SU-DHL-6 (cell line): ENCODE measurements around the gene SEC31A.
"Not testable (repeated sequence)": the region's sequence is repeated elsewhere in the genome, so short reads cannot be mapped to it uniquely, and the experiment has no call there.

ENCODE experiments used
- H2AFZ ChIP-seq: fragments of 200-600 bp; sonication (generic); 2 replicates; pipeline ENCODE4 v1.6.1; 2014; ENCODE audit warnings: low read depth, mild to moderate bottlenecking, moderate library complexity, mixed read lengths, antibody characterized with exemption, low read length; ENCODE audit not compliant: severe bottlenecking
- H3F3A ChIP-seq: fragments of 200-600 bp; shearing (Covaris generic); 2 replicates; pipeline ENCODE4 v1.6.0; 2016; ENCODE audit warnings: antibody characterized with exemption, mild to moderate bottlenecking; ENCODE audit not compliant: insufficient read depth
- H3K27ac ChIP-seq: fragments of 200-600 bp; sonication (generic); 2 replicates; pipeline ENCODE4 v1.5.1; 2016; ENCODE audit warnings: low read depth, mild to moderate bottlenecking, low read length, moderate library complexity, mixed read lengths
- H3K27me3 ChIP-seq: fragments of 200-600 bp; sonication (generic), shearing (Covaris generic); 2 replicates; pipeline ENCODE4 v1.6.0; 2014; ENCODE audit warnings: mild to moderate bottlenecking, low read length
- H3K36me3 ChIP-seq: fragments of 200-600 bp; sonication (generic); 2 replicates; pipeline ENCODE4 v1.6.1; 2014; ENCODE audit warnings: mild to moderate bottlenecking, low read length, mixed read lengths
- H3K4me2 ChIP-seq: fragments of 300-600, 200-600 bp; shearing (Covaris generic), sonication (generic); 2 replicates; pipeline ENCODE4 v1.6.0; 2014; ENCODE audit warnings: low read length, low read depth, mild to moderate bottlenecking; ENCODE audit not compliant: poor library complexity, severe bottlenecking
- H3K4me3 ChIP-seq: fragments of 200-600 bp; sonication (generic); 2 replicates; pipeline ENCODE4 v1.5.1; 2014; ENCODE audit warnings: antibody characterized with exemption, low read length, mild to moderate bottlenecking, mixed read lengths; ENCODE audit not compliant: insufficient read depth, poor library complexity, severe bottlenecking
- H3K79me2 ChIP-seq: fragments of 200-600 bp; sonication (generic); 2 replicates; pipeline ENCODE4 v1.6.1; 2014; ENCODE audit warnings: mild to moderate bottlenecking, low read length, moderate library complexity; ENCODE audit not compliant: insufficient read depth
- H3K9ac ChIP-seq: fragments of 200-600 bp; sonication (generic); 2 replicates; pipeline ENCODE4 v1.7.0; 2014; ENCODE audit warnings: mild to moderate bottlenecking, low read length
- H3K9me2 ChIP-seq: fragments of 200-600 bp; sonication (generic); replicated peaks from 2 replicates; pipeline ENCODE4 v1.6.1; 2014; ENCODE audit warnings: low read length; ENCODE audit not compliant: insufficient read depth
- H3K9me3 ChIP-seq: fragments of 200-600 bp; sonication (generic); 2 replicates; pipeline ENCODE4 v1.6.1; 2014; ENCODE audit warnings: low read length, mixed read lengths; ENCODE audit not compliant: insufficient read depth
- H4K20me1 ChIP-seq: fragments of 200-600 bp; sonication (generic); 2 replicates; pipeline ENCODE4 v1.6.1; 2014; ENCODE audit warnings: low read depth, mild to moderate bottlenecking, antibody characterized with exemption, low read length, moderate library complexity, mixed read lengths
- CTCF ChIP-seq: fragments of 200-600 bp; sonication (generic); IDR thresholded peaks from one replicate; pipeline ENCODE4 v1.5.1; 2017; ENCODE audit warnings: antibody characterized with exemption, mild to moderate bottlenecking, low read length, moderate library complexity; ENCODE audit not compliant: insufficient read depth, poor library complexity, severe bottlenecking
- EZH2phosphoT487 ChIP-seq: fragments of 200-600 bp; sonication (generic), shearing (Covaris generic); conservative IDR thresholded peaks from 2 replicates; pipeline ENCODE4 v1.6.1; 2018; ENCODE audit warnings: mild to moderate bottlenecking, antibody characterized with exemption, low read length, moderate library complexity, mixed read lengths

Gene SEC31A

GRCh38 chr4:82820689-82821088 lies 70.3 kb downstream of the SEC31A start:
- Histone ChIP-seq H3F3A (no peaks in the 10 kb centered on the region), H3K4me3 (no peak overlapping the region), H3K27ac (no peak overlapping the region), H3K9ac (no peak overlapping the region), H3K4me2 (no peak overlapping the region), H2AFZ (no peak overlapping the region), H3K79me2 (no peaks in the 10 kb centered on the region), H3K9me2 (no peaks in the 10 kb centered on the region), H3K27me3 (no peaks in the 10 kb centered on the region), H3K36me3 (no peaks in the 10 kb centered on the region; the same call in 1 of the 2 replicates), H4K20me1 (no peaks in the 10 kb centered on the region), H3K9me3 (no peaks in the 10 kb centered on the region)
- TF ChIP-seq EZH2phosphoT487: no peak

- Histone ChIP-seq H3K79me2 (no peaks in the 10 kb centered on the region), H3K27me3 (no peaks in the 10 kb centered on the region), H3F3A (no peaks in the 10 kb centered on the region), H3K27ac (no peak overlapping the region), H3K4me2 (no peak overlapping the region), H3K4me3 (no peak overlapping the region), H2AFZ (no peak overlapping the region), H4K20me1 (no peaks in the 10 kb centered on the region), H3K36me3 (no peaks in the 10 kb centered on the region; the same call in 1 of the 2 replicates), H3K9ac (no peak overlapping the region), H3K9me2 (no peaks in the 10 kb centered on the region), H3K9me3 (no peaks in the 10 kb centered on the region)
- no peak for TF ChIP-seq CTCF
Observed at GRCh38 chr4:82818664-82819662, 72.0 kb downstream of the SEC31A start.

- H2AFZ ChIP-seq, H3K27ac ChIP-seq, H3K4me3 ChIP-seq, H4K20me1 ChIP-seq, H3K79me2 ChIP-seq, H3K27me3 ChIP-seq, H3F3A ChIP-seq, H3K9me3 ChIP-seq, H3K36me3 ChIP-seq, H3K9ac ChIP-seq, H3K4me2 ChIP-seq, H3K9me2 ChIP-seq: not testable (repeated sequence)
Observed at GRCh38 chr4:82816874-82817273, 74.1 kb downstream of the SEC31A start.

DNA sequence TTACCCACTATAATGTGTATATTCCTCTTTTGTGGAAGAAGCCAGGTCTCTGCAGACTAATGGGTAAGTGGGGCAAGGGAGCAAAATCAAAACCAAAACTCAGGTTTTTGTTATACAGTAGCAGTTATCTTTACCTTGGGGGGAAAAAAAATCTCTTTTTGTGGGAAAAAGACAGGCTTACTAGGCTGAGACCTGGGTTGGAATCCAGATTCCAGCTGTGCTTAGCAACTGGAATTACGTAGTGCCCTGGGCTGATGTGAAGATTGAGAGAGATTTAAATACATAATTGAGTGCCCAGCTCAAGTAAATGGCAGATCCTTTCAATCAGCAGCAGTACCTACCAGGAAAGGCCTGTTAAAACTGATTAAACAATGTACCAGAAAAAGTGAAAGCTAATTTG lies 76.9 kb downstream of the SEC31A start:
- no peak for TF ChIP-seq CTCF
- TF ChIP-seq EZH2phosphoT487: no peak
- H3K9me3 ChIP-seq: no peaks in the 10 kb centered on the region
- no peak overlapping the region for H3K4me3 ChIP-seq
- H3K79me2 ChIP-seq: no peaks in the 10 kb centered on the region
- H2AFZ ChIP-seq: no peak overlapping the region
- no peaks in the 10 kb centered on the region for H4K20me1 ChIP-seq
- H3K9me2 ChIP-seq: no peaks in the 10 kb centered on the region
- no peak overlapping the region for H3K9ac ChIP-seq
- no peaks in the 10 kb centered on the region for H3K27me3 ChIP-seq
- H3K27ac ChIP-seq: no peak overlapping the region
- H3K4me2 ChIP-seq: no peak overlapping the region
- H3F3A ChIP-seq: no peaks in the 10 kb centered on the region
- no peaks in the 10 kb centered on the region for H3K36me3 ChIP-seq
